Large intestine (tissue), 3 donors: ENCODE results near the gene ATP1A2. TPM values are rescaled to one million over a fixed set of nuclear protein-coding genes. Genes with fewer than 3 reads are reported as not detected.
"Not testable (repeated sequence)": the region's sequence is repeated elsewhere in the genome, so short reads cannot be mapped to it uniquely, and the experiment has no call there.

Experiments used
- DNase-seq, 2 donors: peaks; one replicate each; pipeline versions ENCODE4 v3.0.0 to v3.0.0-alpha.2; 2013
- H3K27ac ChIP-seq: one replicate; pipeline ENCODE4 v1.5.1; 2013; ENCODE audit warnings: low read length
- H3K27me3 ChIP-seq: 2 replicates; pipeline ENCODE4 v1.6.1; 2013; ENCODE audit warnings: low read length; ENCODE audit not compliant: control insufficient read depth, insufficient read depth
- H3K36me3 ChIP-seq: 2 replicates; pipeline ENCODE4 v1.6.1; 2013; ENCODE audit warnings: low read length; ENCODE audit not compliant: control insufficient read depth, insufficient read depth
- H3K4me1 ChIP-seq: one replicate; pipeline ENCODE4 v1.6.1; 2013; ENCODE audit warnings: low read length; ENCODE audit not compliant: control insufficient read depth, insufficient read depth
- H3K4me3 ChIP-seq: one replicate; pipeline ENCODE4 v1.5.1; 2013; ENCODE audit warnings: low read length
- H3K9me3 ChIP-seq: one replicate; pipeline ENCODE4 v1.6.1; 2013; ENCODE audit warnings: mild to moderate bottlenecking, low read depth, low read length, moderate library complexity; ENCODE audit not compliant: control insufficient read depth
- WGBS: methylation state at CpG from one replicate; pipeline ENCODE4 v1.1.5; 2013; ENCODE audit warnings: low lambda C conversion rate; ENCODE audit not compliant: insufficient coverage; 5-methylcytosine and 5-hydroxymethylcytosine counted together
- polyA plus RNA-seq: library from polyadenylated mRNA; unstranded; fragments of 120-200 nt; gene quantifications from one replicate; pipeline ENCODE4 v1.2.1, GENCODE V29; 2013

ATP1A2 gene
- polyA plus RNA-seq, 1 donor = 7.5 TPM

DNA sequence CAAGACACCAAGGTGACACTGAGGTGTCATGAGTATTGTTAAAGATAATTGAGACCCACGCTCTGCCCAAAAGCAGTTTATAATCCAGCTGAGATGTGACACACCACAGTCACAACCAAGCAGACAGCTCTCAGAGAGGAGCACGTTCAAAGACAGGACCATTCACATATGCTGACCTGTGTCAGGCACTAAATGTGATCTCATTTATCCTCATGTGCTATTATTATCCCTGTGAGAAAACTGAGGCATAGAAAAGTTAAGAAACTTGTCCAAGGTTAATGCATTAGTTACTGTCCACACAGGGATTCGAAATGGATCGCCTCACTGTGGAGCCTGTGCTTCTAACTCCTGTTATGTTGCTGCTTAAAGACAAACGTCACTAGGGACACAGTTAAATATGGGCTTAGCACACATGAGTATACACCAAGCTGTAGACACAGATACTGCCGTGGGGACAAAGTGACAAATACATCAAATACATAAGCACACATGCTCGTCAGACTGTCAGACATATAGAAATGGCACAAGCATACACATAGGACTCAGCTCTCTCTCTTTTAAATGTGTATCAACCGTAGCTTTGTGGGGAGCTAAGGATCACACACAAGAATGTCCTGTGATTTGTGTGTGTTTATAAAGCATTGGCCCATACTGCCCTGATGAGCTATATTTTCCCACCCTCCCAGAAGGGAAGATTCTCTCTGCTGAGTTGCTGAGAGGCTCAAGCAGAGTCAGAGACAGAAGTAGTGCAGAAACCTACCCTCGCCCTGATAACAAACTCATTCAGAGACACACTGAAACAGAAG lies 13.6 kb upstream of the ATP1A2 start:
- Histone ChIP-seq H3K9me3 (no peaks in the 10 kb centered on the region), H3K4me1 (peaks cover 27% of the 10 kb centered on the region), H3K36me3 (no peaks in the 10 kb centered on the region), H3K27me3 (no peaks in the 10 kb centered on the region), H3K4me3 (no peak overlapping the region), H3K27ac (peak overlapping the region; percentile 29)
- no CpG with 5 or more reads among the region's 9 CpGs for WGBS
- DNase-seq = peak in 1 of 2 donors; percentile 22

GRCh38 chr1:160103658-160104408 lies 11.7 kb upstream of the ATP1A2 start:
- H3K36me3 ChIP-seq = no peaks in the 10 kb centered on the region
- no peaks in the 10 kb centered on the region for H3K27me3 ChIP-seq
- peaks cover 18% of the 10 kb centered on the region for H3K4me1 ChIP-seq
- H3K9me3 ChIP-seq = no peaks in the 10 kb centered on the region
- no peak overlapping the region for H3K27ac ChIP-seq
- no CpG with 5 or more reads among the region's 6 CpGs for WGBS
- no peak for DNase-seq
- H3K4me3 ChIP-seq = no peak overlapping the region

DNA sequence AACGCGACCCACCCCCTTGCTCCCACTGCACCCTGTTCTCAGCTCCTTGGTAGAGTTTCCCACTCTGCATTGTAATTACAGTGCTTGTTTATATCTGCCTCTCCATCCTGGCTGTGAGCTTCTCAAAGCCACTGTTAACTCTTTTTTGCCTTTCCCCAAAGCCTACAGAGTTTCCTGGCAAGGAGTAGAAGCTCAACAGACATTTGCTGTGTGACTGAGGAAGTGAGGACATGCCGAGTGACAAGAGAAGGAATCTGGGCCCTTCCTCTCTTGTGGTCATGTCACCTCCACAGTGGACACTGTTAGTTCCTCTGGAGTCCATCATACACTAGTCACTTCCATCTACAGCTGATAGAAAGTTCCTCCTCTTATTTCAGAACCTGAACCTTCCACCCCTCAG lies 11.1 kb upstream of the ATP1A2 start:
- H3K9me3 ChIP-seq = no peaks in the 10 kb centered on the region
- no peak overlapping the region for H3K4me3 ChIP-seq
- no peaks in the 10 kb centered on the region for H3K27me3 ChIP-seq
- no peak overlapping the region for H3K27ac ChIP-seq
- H3K36me3 ChIP-seq = no peaks in the 10 kb centered on the region
- peaks cover 15% of the 10 kb centered on the region for H3K4me1 ChIP-seq
- WGBS = no CpG with 5 or more reads among the region's 3 CpGs
- no peak for DNase-seq

- Histone ChIP-seq H3K36me3 (no peaks in the 10 kb centered on the region), H3K27ac (no peak overlapping the region), H3K4me1 (peaks cover 15% of the 10 kb centered on the region), H3K4me3 (no peak overlapping the region), H3K9me3 (no peaks in the 10 kb centered on the region), H3K27me3 (no peaks in the 10 kb centered on the region)
- WGBS = no CpG with 5 or more reads among the region's 5 CpGs
- no peak for DNase-seq
Observed at GRCh38 chr1:160105155-160105554, 10.4 kb upstream of the ATP1A2 start.

DNA sequence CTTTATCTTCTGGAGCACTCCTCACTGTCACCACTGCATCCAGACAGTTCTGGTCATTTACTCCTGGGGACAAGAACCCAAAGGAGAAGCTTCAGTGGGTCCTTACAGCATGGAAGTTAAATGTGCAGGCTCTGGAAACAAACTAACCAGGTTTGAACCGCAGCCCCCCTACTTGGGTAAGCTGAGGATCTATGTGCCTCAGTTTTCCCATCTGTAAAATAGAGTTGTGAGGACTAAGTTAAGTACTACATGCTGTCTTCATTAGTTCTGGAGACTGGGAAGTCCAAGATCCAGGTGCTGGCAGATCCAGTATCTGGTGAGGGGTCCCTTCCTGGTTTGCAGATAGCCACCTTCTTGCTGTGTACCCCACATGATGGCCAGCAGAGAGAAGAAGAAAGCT lies 8.0 kb upstream of the ATP1A2 start:
- DNase-seq = no peak
- H3K9me3 ChIP-seq = no peaks in the 10 kb centered on the region
- no peaks in the 10 kb centered on the region for H3K27me3 ChIP-seq
- H3K4me3 ChIP-seq = no peak overlapping the region
- H3K36me3 ChIP-seq = no peaks in the 10 kb centered on the region
- peaks cover 8% of the 10 kb centered on the region for H3K4me1 ChIP-seq
- no CpG with 5 or more reads among the region's 1 CpG for WGBS
- no peak overlapping the region for H3K27ac ChIP-seq

DNA sequence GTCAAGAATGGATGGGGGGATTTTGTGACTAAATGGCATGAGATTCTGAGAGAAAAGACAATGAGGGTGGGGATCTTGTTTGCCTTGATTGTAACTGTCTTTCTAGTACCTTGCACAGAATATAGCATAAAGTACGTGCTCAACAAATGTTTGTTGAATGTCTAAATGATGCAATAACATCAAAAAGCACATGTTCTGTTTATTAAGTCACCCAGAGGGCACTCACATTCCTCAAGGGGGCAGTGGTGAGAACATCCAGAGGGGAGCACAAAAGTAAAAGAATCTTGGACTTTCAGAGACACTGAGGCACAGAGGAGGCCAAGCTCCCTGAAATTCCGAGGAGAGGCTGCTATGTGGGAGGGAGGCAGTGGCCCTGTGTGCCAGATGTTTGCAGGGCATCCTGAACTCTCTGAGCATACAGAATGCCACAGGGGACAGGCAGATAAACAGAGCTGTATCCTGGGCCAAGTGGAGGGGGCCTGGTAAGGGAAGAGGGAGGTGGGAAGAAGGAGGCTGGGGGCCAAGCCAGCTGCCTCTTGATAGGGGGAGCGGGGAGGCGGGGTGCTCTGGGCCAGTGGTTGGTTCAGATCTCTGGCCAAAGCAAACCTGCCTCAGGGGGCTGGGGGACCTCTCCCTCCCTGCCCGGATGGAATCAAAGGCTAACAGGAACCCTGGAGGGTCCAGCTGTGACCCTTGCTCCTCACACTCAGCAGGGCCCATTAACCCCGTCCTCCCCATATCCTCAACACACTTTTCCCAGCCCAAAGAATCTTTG lies 6.5 kb upstream of the ATP1A2 start:
- no peaks in the 10 kb centered on the region for H3K27me3 ChIP-seq
- no peak overlapping the region for H3K27ac ChIP-seq
- H3K36me3 ChIP-seq = no peaks in the 10 kb centered on the region
- no peak for DNase-seq
- no peaks in the 10 kb centered on the region for H3K9me3 ChIP-seq
- no CpG with 5 or more reads among the region's 6 CpGs for WGBS
- no peaks in the 10 kb centered on the region for H3K4me1 ChIP-seq
- no peak overlapping the region for H3K4me3 ChIP-seq

- no peaks in the 10 kb centered on the region for H3K27me3 ChIP-seq
- H3K4me3 ChIP-seq = no peak overlapping the region
- no peak for DNase-seq
- no peak overlapping the region for H3K27ac ChIP-seq
- H3K36me3 ChIP-seq = no peaks in the 10 kb centered on the region
- H3K9me3 ChIP-seq = no peaks in the 10 kb centered on the region
- H3K4me1 ChIP-seq = no peaks in the 10 kb centered on the region
- no CpG with 5 or more reads among the region's 4 CpGs for WGBS
Observed at GRCh38 chr1:160109686-160110085, 5.9 kb upstream of the ATP1A2 start.

DNA sequence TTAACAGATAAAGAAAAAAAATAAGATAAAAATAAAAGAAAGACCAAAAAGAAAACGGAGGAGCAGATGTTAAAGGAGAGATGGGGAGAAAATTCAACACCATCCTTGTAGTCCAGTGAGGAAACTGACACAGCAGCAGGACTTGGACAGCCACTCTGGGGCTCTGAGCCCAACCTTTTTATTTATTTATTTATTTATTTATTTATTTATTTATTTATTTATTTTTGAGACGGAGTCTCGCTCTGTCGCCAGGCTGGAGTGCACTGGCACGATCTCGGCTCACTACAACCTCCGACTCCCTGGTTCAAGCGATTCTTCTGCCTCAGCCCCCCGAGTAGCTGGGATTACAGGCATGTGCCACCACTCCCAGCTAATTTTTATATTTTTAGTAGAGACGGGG lies 4.1 kb upstream of the ATP1A2 start:
- not testable (repeated sequence) for H3K4me1 ChIP-seq, H3K4me3 ChIP-seq, H3K36me3 ChIP-seq, DNase-seq, H3K27ac ChIP-seq, H3K9me3 ChIP-seq
- H3K27me3 ChIP-seq = peaks cover 13% of the 10 kb centered on the region
- WGBS = 93% methylated on average over 4 of the region's 10 CpGs

GRCh38 chr1:160112357-160112756 lies 3.2 kb upstream of the ATP1A2 start:
- no peak for DNase-seq
- Histone ChIP-seq H3K27ac (no peak overlapping the region), H3K27me3 (peaks cover 18% of the 10 kb centered on the region)

DNA sequence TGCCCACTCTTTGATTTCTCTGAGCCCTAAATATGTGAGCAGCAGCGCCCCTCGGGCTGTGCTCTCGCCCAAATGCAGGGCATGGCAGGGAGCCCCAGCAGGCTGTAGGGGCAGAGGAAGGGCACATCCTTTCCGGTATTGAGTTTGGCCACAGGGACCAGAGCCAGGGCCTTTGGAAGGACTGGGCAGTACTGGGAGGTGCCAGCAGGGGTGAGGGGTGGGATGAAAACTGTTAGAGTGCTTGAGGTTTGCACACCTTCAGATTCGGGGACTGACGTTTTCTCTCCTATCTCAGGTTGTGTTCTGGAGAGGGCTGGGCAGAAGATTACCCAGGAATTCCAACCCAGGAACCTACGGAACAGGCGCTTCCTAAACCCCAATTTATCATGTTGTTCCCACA lies 2.2 kb upstream of the ATP1A2 start:
- Histone ChIP-seq H3K4me3 (no peak overlapping the region), H3K27me3 (peaks cover 21% of the 10 kb centered on the region), H3K36me3 (no peaks in the 10 kb centered on the region), H3K9me3 (no peaks in the 10 kb centered on the region), H3K4me1 (no peaks in the 10 kb centered on the region), H3K27ac (no peak overlapping the region)
- DNase-seq = no peak
- no CpG with 5 or more reads among the region's 8 CpGs for WGBS

More at GRCh38 chr1:160112357-160112756, 3.2 kb upstream of the ATP1A2 start:
- H3K4me1 ChIP-seq = no peaks in the 10 kb centered on the region
- WGBS = no CpG with 5 or more reads among the region's 12 CpGs
- no peak overlapping the region for H3K4me3 ChIP-seq
- no peaks in the 10 kb centered on the region for H3K36me3 ChIP-seq
- no peaks in the 10 kb centered on the region for H3K9me3 ChIP-seq
